Endothelial cell of umbilical vein (primary cell): Measurements from ENCODE around the gene TMEM26. TPM values are rescaled to one million over a fixed set of nuclear protein-coding genes. Genes with fewer than 3 reads are reported as not detected.

Experiments used
- BruUV-seq: library from RNA; stranded (reverse); fragments of 400-500 nt; replicated peaks from 2 replicates; lab custom pipeline; 2021; lab: Mats Ljungman, UMichigan
- CTCF ChIA-PET: fragments of 300-600, 350-600 bp; sonication (Branson Sonifier 250); formaldehyde crosslinking; loops from one replicate; lab custom pipeline; 2021; ENCODE audit warnings: antibody characterized with exemption, inconsistent platforms; lab: Charles Lee
- POLR2A ChIA-PET: fragments of 300-600, 350-600 bp; sonication (Branson Sonifier 250); formaldehyde crosslinking; loops from one replicate; lab custom pipeline; 2021; ENCODE audit warnings: antibody characterized with exemption, inconsistent platforms; lab: Charles Lee
- DNase-seq: peaks from one replicate; pipeline ENCODE4 v3.0.0-alpha.2; 2011; ENCODE audit warnings: low read depth, low spot score
- FAIRE-seq: peaks from 2 replicates; lab custom pipeline; 2011; peaks lifted over from hg19 to GRCh38; lab: Jason Lieb, UNC
- H2AFZ ChIP-seq: 2 replicates; pipeline ENCODE4 v1.6.0; 2012; ENCODE audit warnings: low read depth, low read length, control low read depth, inconsistent platforms
- H3K27ac ChIP-seq: 2 replicates; pipeline ENCODE4 v1.5.1; 2011; ENCODE audit warnings: low read depth, mild to moderate bottlenecking, control low read depth, low read length, moderate library complexity; ENCODE audit not compliant: insufficient read depth
- H3K27me3 ChIP-seq, 2 experiments: 2 replicates each; pipeline versions ENCODE4 v1.6.0 to v1.6.1; 2011; ENCODE audit warnings: low read length in 2 of 2, mixed read lengths in 1 of 2; ENCODE audit not compliant: control insufficient read depth in 2 of 2, insufficient read depth in 2 of 2
- H3K36me3 ChIP-seq, 2 experiments: 2 replicates in 1 of 2; 3 replicates in 1 of 2; pipeline ENCODE4 v1.5.1; 2011; ENCODE audit warnings: low read length in 2 of 2, mild to moderate bottlenecking in 1 of 2, moderate library complexity in 1 of 2; ENCODE audit not compliant: control insufficient read depth in 2 of 2, insufficient read depth in 2 of 2; ENCODE audit errors: extremely low read depth in 1 of 2
- H3K4me1 ChIP-seq: 3 replicates; pipeline ENCODE4 v1.5.1; 2011; ENCODE audit warnings: mild to moderate bottlenecking, low read length; ENCODE audit not compliant: control insufficient read depth, insufficient read depth; ENCODE audit errors: extremely low read depth
- H3K4me2 ChIP-seq: 2 replicates; pipeline ENCODE4 v1.6.1; 2011; ENCODE audit warnings: low read length, control low read depth, mixed read lengths; ENCODE audit not compliant: insufficient read depth
- H3K4me3 ChIP-seq, 3 experiments: fragments of 200-600 bp in 1 of 3; sonication (generic), shearing (Covaris generic) in 1 of 3; replicated peaks in 1 of 3; 2 replicates each; pipeline ENCODE4 v1.5.1; 2011 to 2016; ENCODE audit warnings: control low read depth in 3 of 3, low read length in 3 of 3, mild to moderate bottlenecking in 2 of 3, inconsistent platforms in 1 of 3, low read depth in 1 of 3, moderate library complexity in 1 of 3; ENCODE audit not compliant: insufficient read depth in 1 of 3
- H3K79me2 ChIP-seq: 2 replicates; pipeline ENCODE4 v1.6.0; 2012; ENCODE audit warnings: low read length, inconsistent platforms; ENCODE audit not compliant: control insufficient read depth, insufficient read depth
- H3K9ac ChIP-seq: replicated peaks from 2 replicates; pipeline ENCODE3; 2011; ENCODE audit warnings: low read length, control low read depth; ENCODE audit not compliant: insufficient read depth; ENCODE audit errors: extremely low read depth
- H3K9me1 ChIP-seq: replicated peaks from 3 replicates; pipeline ENCODE4 v1.6.0; 2011; ENCODE audit warnings: mild to moderate bottlenecking, low read length; ENCODE audit not compliant: control insufficient read depth, insufficient read depth; ENCODE audit errors: extremely low read depth
- H3K9me3 ChIP-seq: replicated peaks from 2 replicates; pipeline ENCODE4 v1.5.1; 2012; ENCODE audit warnings: low read length, inconsistent platforms; ENCODE audit not compliant: control insufficient read depth, insufficient read depth
- H4K20me1 ChIP-seq: replicated peaks from 2 replicates; pipeline ENCODE3; 2011; ENCODE audit warnings: mild to moderate bottlenecking, low read length; ENCODE audit not compliant: control insufficient read depth, insufficient read depth; ENCODE audit errors: extremely low read depth
- CTCF ChIP-seq, 2 donors: IDR thresholded peaks; 1 replicate in 1 of 2; 2 replicates in 1 of 2; pipeline ENCODE4 v1.5.1; 2011; ENCODE audit warnings: low read length in 2 of 2, mild to moderate bottlenecking in 2 of 2, moderate library complexity in 2 of 2, control low read depth in 1 of 2, inconsistent platforms in 1 of 2, low read depth in 1 of 2; ENCODE audit not compliant: insufficient read depth in 1 of 2; ENCODE audit errors: extremely low read depth in 1 of 2
- EZH2 ChIP-seq: IDR thresholded peaks from 2 replicates; pipeline ENCODE4 v1.6.1; 2012; ENCODE audit warnings: borderline replicate concordance, low read depth, mild to moderate bottlenecking, moderate library complexity, low read length, inconsistent platforms; ENCODE audit not compliant: severe bottlenecking
- FOS ChIP-seq: IDR thresholded peaks from 2 replicates; pipeline ENCODE4 v1.6.1; 2011; ENCODE audit warnings: mild to moderate bottlenecking, low read length, moderate library complexity, borderline replicate concordance; ENCODE audit not compliant: insufficient read depth
- GATA2 ChIP-seq: IDR thresholded peaks from 2 replicates; pipeline ENCODE4 v1.7.0; 2011; ENCODE audit warnings: low read depth, mild to moderate bottlenecking, moderate library complexity, mixed read lengths, low read length; ENCODE audit not compliant: insufficient read length, insufficient read depth
- JUN ChIP-seq: IDR thresholded peaks from 2 replicates; pipeline ENCODE4 v1.6.1; 2011; ENCODE audit warnings: borderline replicate concordance, low read depth; ENCODE audit not compliant: insufficient read length, insufficient read depth
- MAX ChIP-seq: IDR thresholded peaks from 2 replicates; pipeline ENCODE4 v1.6.1; 2011; ENCODE audit not compliant: insufficient read depth, insufficient read length
- MYC ChIP-seq: IDR thresholded peaks from one replicate; pipeline ENCODE4 v1.6.1; 2011; ENCODE audit warnings: mild to moderate bottlenecking, low read depth, low read length
- POLR2A ChIP-seq: IDR thresholded peaks from 2 replicates; pipeline ENCODE4 v1.6.1; 2012; ENCODE audit warnings: low read depth, mild to moderate bottlenecking, control low read depth, low read length
- POLR2AphosphoS5 ChIP-seq: IDR thresholded peaks from 2 replicates; pipeline ENCODE4 v1.6.1; 2012; ENCODE audit warnings: low read depth, mild to moderate bottlenecking, control low read depth, low read length, moderate library complexity; ENCODE audit not compliant: insufficient read depth
- dilution Hi-C: fragments of 300-500 bp; cut with MboI; formaldehyde crosslinking; loops from one replicate; pipeline ENCODE4 v1.15.0; 2019; ENCODE audit warnings: low sequenced_read_pairs; ENCODE audit not compliant: extremely low pct_ligation_motif_present
- intact Hi-C: fragments of 100-400 bp; cut with micrococcal nuclease; formaldehyde crosslinking; loops from one replicate; pipeline ENCODE4 v1.10.0; 2022
- polyA plus RNA-seq, 4 experiments: library from polyadenylated mRNA; depleted of rRNA in 3 of 4; stranded (reverse) in 3 of 4; unstranded in 1 of 4; fragments of >200 nt; gene quantifications; 2 replicates each; pipeline versions ENCODE4 v1.2.1 to v1.2.3, GENCODE V29; 2011 to 2012; ENCODE audit warnings: missing spikeins in 1 of 4
- total RNA-seq: library from RNA; stranded (reverse); gene quantifications from 2 replicates; pipeline ENCODE4 v1.2.3, GENCODE V29; 2021

Gene TMEM26
- total and polyA plus RNA-seq, 2 donors (not counting 3 experiments of a cell fraction or from before 2014, with no cell fraction given) = 0.07 to 0.27 TPM

- H3K36me3 ChIP-seq = no peaks in the 10 kb centered on the region
- no peaks in the 10 kb centered on the region for H4K20me1 ChIP-seq
- H3K4me1 ChIP-seq = peaks cover 17% of the 10 kb centered on the region
- H3K9ac ChIP-seq = no peak overlapping the region
- H3K27ac ChIP-seq = no peak overlapping the region
- DNase-seq (no peak), FAIRE-seq (no peak)
- no peaks in the 10 kb centered on the region for H3K9me1 ChIP-seq
- intact Hi-C loops (loop anchor here (10.0 kb wide), 1 partner anchor 153 kb away; no protein-coding TSS in a partner anchor), dilution Hi-C loops (no loop called here)
- H3K4me3 ChIP-seq = no peak overlapping the region
- no peak overlapping the region for H3K4me2 ChIP-seq
- H3K27me3 ChIP-seq = no peaks in the 10 kb centered on the region
- POLR2A ChIA-PET = no interaction called here
- TF ChIP-seq POLR2AphosphoS5 (no peak), CTCF (IDR thresholded peaks at IDR 0.05; ENCODE audit: extremely low read depth in 1 of 2, insufficient read depth in 1 of 2, low read depth in 1 of 2, low read length in 2 of 2) (no peak), FOS (no peak)
- no peaks in the 10 kb centered on the region for H3K79me2 ChIP-seq
- no peaks in the 10 kb centered on the region for H3K9me3 ChIP-seq
- no peak overlapping the region for H2AFZ ChIP-seq
- CTCF ChIA-PET = no interaction called here
- BruUV-seq = no TSS peak
These were observed 18.3 kb upstream of the TMEM26 start for GRCh38 chr10:61471491-61471890.

- dilution Hi-C loops (no loop called here), intact Hi-C loops (loop anchor here (10.0 kb wide), 1 partner anchor 154 kb away; no protein-coding TSS in a partner anchor)
- H3K27me3 ChIP-seq = no peaks in the 10 kb centered on the region
- ChIA-PET POLR2A (no interaction called here), CTCF (no interaction called here)
- TF ChIP-seq GATA2 (no peak), EZH2 (no peak), FOS (no peak), POLR2AphosphoS5 (no peak), JUN (no peak), MAX (no peak), MYC (no peak), POLR2A (no peak), CTCF (IDR thresholded peaks at IDR 0.05; ENCODE audit: extremely low read depth in 1 of 2, insufficient read depth in 1 of 2, low read depth in 1 of 2, low read length in 2 of 2) (no peak)
- no peak overlapping the region for H3K4me3 ChIP-seq
- no peaks in the 10 kb centered on the region for H3K9me1 ChIP-seq
- peaks cover 13% of the 10 kb centered on the region for H3K4me1 ChIP-seq
- no peak overlapping the region for H3K9ac ChIP-seq
- FAIRE-seq (no peak), DNase-seq (no peak)
- H3K27ac ChIP-seq = no peak overlapping the region
- no TSS peak for BruUV-seq
- no peaks in the 10 kb centered on the region for H3K36me3 ChIP-seq
- no peak overlapping the region for H3K4me2 ChIP-seq
- H2AFZ ChIP-seq = no peak overlapping the region
- no peaks in the 10 kb centered on the region for H4K20me1 ChIP-seq
- no peaks in the 10 kb centered on the region for H3K9me3 ChIP-seq
- H3K79me2 ChIP-seq = no peaks in the 10 kb centered on the region
These were observed 17.6 kb upstream of the TMEM26 start for GRCh38 chr10:61470740-61471139.
